HG02938 (cell line): Measurements from ENCODE around the gene AMZ2.
"Not testable (repeated sequence)": the region's sequence is repeated elsewhere in the genome, so short reads cannot be mapped to it uniquely, and the experiment has no call there.

Source experiments
- ATAC-seq: cut with Tn5 transposase; IDR thresholded peaks from one replicate; pipeline ENCODE4 v1.9.1; 2021; ENCODE audit warnings: mild to moderate bottlenecking, moderate library complexity; ENCODE audit not compliant: unreplicated experiment

The AMZ2 gene

GRCh38 chr17:68248199-68248825 lies 469 bp downstream of the AMZ2 start:
- ATAC-seq: peak; percentile 29

- ATAC-seq: no peak
Measured at GRCh38 chr17:68248891-68249290, 1.0 kb downstream of the AMZ2 start.

GRCh38 chr17:68249354-68249765 lies 1.5 kb downstream of the AMZ2 start:
- no peak for ATAC-seq

- ATAC-seq: not testable (repeated sequence)
Measured at GRCh38 chr17:68253426-68253825, 5.6 kb downstream of the AMZ2 start.

GRCh38 chr17:68255151-68255550 lies 7.3 kb downstream of the AMZ2 start:
- ATAC-seq: no peak

- no peak for ATAC-seq
Measured at GRCh38 chr17:68255731-68256538, 8.1 kb downstream of the AMZ2 start.

- not testable (repeated sequence) for ATAC-seq
Measured at GRCh38 chr17:68256701-68257100, 8.9 kb downstream of the AMZ2 start.

GRCh38 chr17:68257934-68258333 lies 10.1 kb downstream of the AMZ2 start:
- no peak for ATAC-seq

- peak; percentile 79 for ATAC-seq
Measured at GRCh38 chr17:68258890-68259647, 11.2 kb downstream of the AMZ2 start.

- not testable (repeated sequence) for ATAC-seq
Measured at GRCh38 chr17:68259648-68259951, 11.8 kb downstream of the AMZ2 start.

- ATAC-seq: no peak
Measured at GRCh38 chr17:68260051-68260762, 12.4 kb downstream of the AMZ2 start.

GRCh38 chr17:68262467-68262866 lies 14.6 kb downstream of the AMZ2 start:
- not testable (repeated sequence) for ATAC-seq

GRCh38 chr17:68263101-68263681 lies 15.3 kb downstream of the AMZ2 start:
- ATAC-seq: peak; percentile 52

GRCh38 chr17:68265833-68266232 lies 18.0 kb downstream of the AMZ2 start:
- not testable (repeated sequence) for ATAC-seq

- no peak for ATAC-seq
Measured at GRCh38 chr17:68273722-68274121, 25.9 kb downstream of the AMZ2 start.

GRCh38 chr17:68276339-68276738 lies 28.5 kb downstream of the AMZ2 start:
- ATAC-seq: not testable (repeated sequence)

- ATAC-seq: no peak
Measured at GRCh38 chr17:68277807-68278206, 30.0 kb downstream of the AMZ2 start.

- not testable (repeated sequence) for ATAC-seq
Measured at GRCh38 chr17:68281965-68282364, 34.1 kb downstream of the AMZ2 start.

GRCh38 chr17:68288375-68288774 lies 40.5 kb downstream of the AMZ2 start:
- no peak for ATAC-seq

- ATAC-seq: no peak
Measured at GRCh38 chr17:68288804-68289203, 41.0 kb downstream of the AMZ2 start.

GRCh38 chr17:68289473-68289872 lies 41.6 kb downstream of the AMZ2 start:
- ATAC-seq: no peak
